Caki2 (cell line): Measurements from ENCODE around the gene STAP2. TPM values are rescaled to one million over a fixed set of nuclear protein-coding genes. Genes with fewer than 3 reads are reported as not detected.
A peak's percentile ranks its signal among the peaks of the same experiment; 100 is the strongest.
"Not testable (repeated sequence)": the region's sequence is repeated elsewhere in the genome, so short reads cannot be mapped to it uniquely, and the experiment has no call there.

Experiments used
- DNase-seq: peaks from one replicate; pipeline ENCODE4 v3.0.0-alpha.2; 2015; ENCODE audit warnings: low read depth
- in situ Hi-C: cut with HindIII; loops from 2 replicates; pipeline ENCODE4 v1.10.0; 2016; ENCODE audit warnings: low sequenced_read_pairs, low pct_unique_long_range_greater_than_20kb, mixed read lengths
- total RNA-seq: library from RNA; depleted of rRNA; stranded (reverse); fragments of >200 nt; shearing (Covaris generic); gene quantifications from 2 replicates; pipeline ENCODE4 v1.2.3, GENCODE V29; 2014; ENCODE audit warnings: low replicate concordance; rRNA removed

Gene STAP2
- total RNA-seq, 1 experiment from 2014 or later: 25.1 TPM

- DNase-seq: no peak
- in situ Hi-C loops: no loop called here
Observed at GRCh38 chr19:4291184-4291732, 47.4 kb downstream of the STAP2 start.

GRCh38 chr19:4288091-4288777, 50.4 kb downstream of the STAP2 start:
- in situ Hi-C loops: no loop called here
- DNase-seq: peak; percentile 35

GRCh38 chr19:4286141-4286540, 52.5 kb downstream of the STAP2 start:
- DNase-seq, in situ Hi-C loops: not testable (repeated sequence)

- DNase-seq: no peak
- in situ Hi-C loops: no loop called here
Observed at GRCh38 chr19:4284974-4285373, 53.7 kb downstream of the STAP2 start.

- in situ Hi-C loops: no loop called here
Observed at GRCh38 chr19:4284176-4284958, 54.3 kb downstream of the STAP2 start.

GRCh38 chr19:4279530-4280422, 58.9 kb downstream of the STAP2 start:
- in situ Hi-C loops: no loop called here
- no peak for DNase-seq

More at GRCh38 chr19:4284176-4284958, 54.3 kb downstream of the STAP2 start:
- peak; percentile 34 for DNase-seq

GRCh38 chr19:4279267-4279529, 59.4 kb downstream of the STAP2 start:
- no peak for DNase-seq
- in situ Hi-C loops: no loop called here

GRCh38 chr19:4278419-4279266, 60.0 kb downstream of the STAP2 start, which contains the start of gene SHD:
Gene SHD (plus strand): TSS chr19:4279266. CDS start chr19:4280064, 798 bp downstream.
- in situ Hi-C loops: no loop called here
- no peak for DNase-seq

- in situ Hi-C loops: no loop called here
Observed at GRCh38 chr19:4278010-4278409, 60.6 kb downstream of the STAP2 start.

GRCh38 chr19:4277191-4277696, 61.4 kb downstream of the STAP2 start:
- no peak for DNase-seq
- in situ Hi-C loops: no loop called here

More at GRCh38 chr19:4278010-4278409, 60.6 kb downstream of the STAP2 start:
- DNase-seq: no peak

GRCh38 chr19:4274321-4274686, 64.3 kb downstream of the STAP2 start:
- in situ Hi-C loops, DNase-seq: not testable (repeated sequence)

Other genes starting within 250 kb of the STAP2 start
- 318 and 353 TPM in 2 replicates for gene MAP2K2, start 214.7 kb downstream of the STAP2 start, total RNA-seq
- not detected in 2 replicates for gene CREB3L3, start 185.2 kb downstream of the STAP2 start, total RNA-seq
- gene SIRT6, start 156.3 kb downstream of the STAP2 start, total RNA-seq: 27.2 and 28.8 TPM in 2 replicates
- gene ANKRD24, start 156.1 kb downstream of the STAP2 start, total RNA-seq: 0.64 and 1.9 TPM in 2 replicates
- 0.14 and 3.3 TPM in 2 replicates for gene EBI3, start 109.3 kb downstream of the STAP2 start, total RNA-seq
- 42.0 and 46.9 TPM in 2 replicates for gene YJU2, start 91.7 kb downstream of the STAP2 start, total RNA-seq
- gene SHD, start 59.6 kb downstream of the STAP2 start, total RNA-seq: not detected in 2 replicates
- not detected in 2 replicates for gene TMIGD2, start 36.4 kb downstream of the STAP2 start, total RNA-seq
- gene FSD1, start 34.2 kb downstream of the STAP2 start, total RNA-seq: 12.7 and 15.8 TPM in 2 replicates
- 36.5 and 57.5 TPM in 2 replicates for gene MPND, start 4.7 kb upstream of the STAP2 start, total RNA-seq
- 77.0 and 103 TPM in 2 replicates for gene SH3GL1, start 61.7 kb upstream of the STAP2 start, total RNA-seq
- gene CHAF1A, start 63.8 kb upstream of the STAP2 start, total RNA-seq: 45.4 and 61.0 TPM in 2 replicates
- gene UBXN6, start 119.0 kb upstream of the STAP2 start, total RNA-seq: 185 and 223 TPM in 2 replicates
- gene HDGFL2, start 133.5 kb upstream of the STAP2 start, total RNA-seq: 68.4 and 71.6 TPM in 2 replicates
- gene PLIN4, start 179.7 kb upstream of the STAP2 start, total RNA-seq: 0.24 TPM in 1 of 2 replicates, not detected in the other
- not detected in 2 replicates for gene PLIN5, start 196.4 kb upstream of the STAP2 start, total RNA-seq
- not detected in 2 replicates for gene LRG1, start 201.2 kb upstream of the STAP2 start, total RNA-seq
- 27.5 and 35.7 TPM in 2 replicates for gene SEMA6B, start 220.9 kb upstream of the STAP2 start, total RNA-seq